Measurements from ENCODE around the gene NIT1. TPM values are rescaled to one million over a fixed set of nuclear protein-coding genes. Genes with fewer than 3 reads are reported as not detected.

NIT1 gene
- total and polyA plus RNA-seq, 2 of the 8 experiments (the other 6 are each of a cell fraction or from before 2014, with no cell fraction given): 33.0 to 40.4 TPM

GRCh38 chr1:161127649-161128048 is 9.7 kb downstream of the NIT1 start:
- FAIRE-seq (no peak), DNase-seq (ENCODE audit: low read depth in 1 of 2, low spot score in 2 of 2) (no peak)
- Histone ChIP-seq H3K9me3 (ENCODE audit: insufficient read depth in 2 of 2, low read depth in 1 of 2, low read length in 1 of 2) (no peaks in the 10 kb centered on the region), H3K56ac (replicated peaks; ENCODE audit: insufficient read length, low read depth, low read length) (no peak overlapping the region), H3K4me2 (ENCODE audit: insufficient read depth in 1 of 2, low read depth in 2 of 2, low read length in 2 of 2) (no peak overlapping the region), H4K91ac (replicated peaks; ENCODE audit: insufficient read length, low read length) (no peak overlapping the region), H3K4me3 (ENCODE audit: extremely low read depth in 1 of 4, insufficient read depth in 2 of 4, low read depth in 3 of 4, low read length in 4 of 4) (no peak overlapping the region), H3K79me1 (ENCODE audit: low read depth, low read length) (peaks cover 6% of the 10 kb centered on the region), H3K36me3 (ENCODE audit: control insufficient read depth in 2 of 4, insufficient read depth in 4 of 4, low read length in 3 of 4) (peaks cover 5 to 58% (median 21%) of the 10 kb centered on the region in 4 experiments; a peak in 7 of 8 replicates), H3K4ac (replicated peaks; ENCODE audit: insufficient read length, low read depth, low read length) (no peak overlapping the region), H3K23me2 (ENCODE audit: low read depth, low read length) (peaks cover 6% of the 10 kb centered on the region; the same call in 1 of the 2 replicates), H2BK120ac (replicated peaks; ENCODE audit: low read depth, low read length) (no peak overlapping the region), H2BK5ac (ENCODE audit: low read depth, low read length) (no peak overlapping the region), H3K27ac (ENCODE audit: low read depth, low read length) (no peak overlapping the region), H3K18ac (ENCODE audit: extremely low read depth, low read length) (no peak overlapping the region), H3K27me3 (replicated peaks in 1 of 4; ENCODE audit: control insufficient read depth in 3 of 4, extremely low read depth in 1 of 4, insufficient read depth in 3 of 4, low read length in 3 of 4) (no peaks in the 10 kb centered on the region), H4K5ac (ENCODE audit: insufficient read length, low read depth, low read length) (no peak overlapping the region), H4K20me1 (replicated peaks in 1 of 2; ENCODE audit: control insufficient read depth in 1 of 2, insufficient read depth in 2 of 2, low read length in 2 of 2) (peaks cover 2 to 12% of the 10 kb centered on the region in 2 experiments), H2BK15ac (ENCODE audit: low read length) (no peak overlapping the region), H2AK5ac (ENCODE audit: low read depth, low read length) (no peak overlapping the region), H2AFZ (ENCODE audit: low read length) (no peak overlapping the region), H2BK12ac (ENCODE audit: low read depth, low read length) (no peak overlapping the region), H3K79me2 (ENCODE audit: control insufficient read depth in 1 of 2, insufficient read depth in 2 of 2, low read length in 2 of 2) (peaks cover 0 to 60% of the 10 kb centered on the region in 2 experiments; a peak in 3 of 4 replicates), H3K4me1 (replicated peaks in 1 of 4; ENCODE audit: control insufficient read depth in 3 of 4, insufficient read depth in 4 of 4, low read length in 3 of 4) (no peaks in the 10 kb centered on the region; a peak in 1 of 7 replicates), H3K23ac (ENCODE audit: insufficient read length) (no peak overlapping the region), H4K8ac (ENCODE audit: extremely low read depth, insufficient read depth, low read length) (no peak overlapping the region), H3K9ac (replicated peaks in 1 of 4; ENCODE audit: extremely low read depth in 1 of 4, low read depth in 3 of 4, low read length in 3 of 4) (no peak overlapping the region), H2BK20ac (ENCODE audit: low read length) (no peak overlapping the region), H3K14ac (ENCODE audit: insufficient read length) (no peak overlapping the region)
- ChIA-PET CTCF (ENCODE audit: partially characterized antibody) (interaction anchor here (0.9 to 1.2 kb wide), 3 partner anchors 13 to 64 kb away, joined by 3 to 4 read pairs (median 3); partner anchors contain the start of gene PPOX), POLR2A (ENCODE audit: partially characterized antibody) (interaction anchor here (1.0 to 1.8 kb wide), 4 partner anchors 9 to 26 kb away, joined by 3 to 6 read pairs (median 6); partner anchors contain the start of gene UFC1)
- 93% methylated on average over 2 of the region's 2 CpGs; no CpG with 5 or more reads in 1 of the 2 experiments for WGBS, 2 experiments (ENCODE audit: extremely low coverage in 1 of 2, insufficient coverage in 1 of 2, insufficient read length in 1 of 2, insufficient replicate concordance in 2 of 2, low coverage in 1 of 2, low lambda C conversion rate in 2 of 2, missing lambda C conversion rate in 1 of 2)
- TF ChIP-seq CTCF (IDR thresholded peaks at IDR 0.05; ENCODE audit: control extremely low read depth in 1 of 3, insufficient read depth in 1 of 3, low read depth in 1 of 3, low read length in 3 of 3) (no peak), TCF12 (IDR thresholded peaks at IDR 0.05; ENCODE audit: low read depth, low read length) (no peak), POLR2AphosphoS5 (IDR thresholded peaks at IDR 0.05; ENCODE audit: low read depth, low read length) (no peak), CHD1 (IDR thresholded peaks at IDR 0.05; ENCODE audit: low read depth, low read length) (no peak), CREB1 (IDR thresholded peaks at IDR 0.05) (no peak), NRF1 (IDR thresholded peaks at IDR 0.05; ENCODE audit: low read depth, low read length) (no peak), SRF (IDR thresholded peaks at IDR 0.05; ENCODE audit: low read depth, low read length) (no peak)

Data from H1 (cell line).